NK-92 treated with Interleukin-12 subunit alpha and Interleukin-12 subunit beta, amount 100 ng/mL, for 24 hours (cell line): ENCODE data around the gene RAMP1.
"Not testable (repeated sequence)": the region's sequence is repeated elsewhere in the genome, so short reads cannot be mapped to it uniquely, and the experiment has no call there.

Experiments
- DNase-seq: peaks from one replicate; lab custom pipeline; 2025; lab: John Stamatoyannopoulos, UW

RAMP1 gene

GRCh38 chr2:237859533-237860272, at the start of gene RAMP1:
TSS of gene RAMP1 (plus strand) at chr2:237859623. CDS start at chr2:237859676, 53 bp downstream.
- DNase-seq, result no peak

- no peak for DNase-seq
These were observed 43.8 kb upstream of the RAMP1 start for GRCh38 chr2:237815637-237816036.

GRCh38 chr2:237816531-237816930, 42.9 kb upstream of the RAMP1 start:
- DNase-seq, result no peak

GRCh38 chr2:237818066-237818473, 41.4 kb upstream of the RAMP1 start:
- DNase-seq, result no peak

GRCh38 chr2:237819231-237819630, 40.2 kb upstream of the RAMP1 start:
- DNase-seq, result no peak

- no peak for DNase-seq
These were observed 39.0 kb upstream of the RAMP1 start for GRCh38 chr2:237820421-237820820.

- DNase-seq, result no peak
These were observed 35.9 kb upstream of the RAMP1 start for GRCh38 chr2:237823544-237823943.

- no peak for DNase-seq
These were observed 35.3 kb upstream of the RAMP1 start for GRCh38 chr2:237824085-237824484.

GRCh38 chr2:237827421-237827987, 31.9 kb upstream of the RAMP1 start:
- no peak for DNase-seq

GRCh38 chr2:237830522-237830921, 28.9 kb upstream of the RAMP1 start:
- no peak for DNase-seq

GRCh38 chr2:237833546-237833945, 25.9 kb upstream of the RAMP1 start:
- no peak for DNase-seq

GRCh38 chr2:237835372-237835771, 24.1 kb upstream of the RAMP1 start:
- no peak for DNase-seq

- DNase-seq, result no peak
These were observed 18.4 kb upstream of the RAMP1 start for GRCh38 chr2:237841051-237841450.

GRCh38 chr2:237848940-237849339, 10.5 kb upstream of the RAMP1 start:
- not testable (repeated sequence) for DNase-seq

- DNase-seq, result no peak
These were observed 5.1 kb upstream of the RAMP1 start for GRCh38 chr2:237854295-237854694.

- no peak for DNase-seq
These were observed 1.6 kb upstream of the RAMP1 start for GRCh38 chr2:237857791-237858190.

- DNase-seq, result no peak
These were observed 935 bp upstream of the RAMP1 start for GRCh38 chr2:237858294-237859081.

- no peak for DNase-seq
These were observed 365 bp upstream of the RAMP1 start for GRCh38 chr2:237859082-237859433.

- no peak for DNase-seq
These were observed 981 bp downstream of the RAMP1 start for GRCh38 chr2:237860273-237860935.

- DNase-seq, result no peak
These were observed 2.6 kb downstream of the RAMP1 start for GRCh38 chr2:237861875-237862527.

GRCh38 chr2:237862528-237862895, 3.1 kb downstream of the RAMP1 start:
- DNase-seq, result no peak

GRCh38 chr2:237863102-237863511, 3.7 kb downstream of the RAMP1 start:
- no peak for DNase-seq
